SK-N-MC (cell line): Measurements from ENCODE around the gene DPYSL5.

ENCODE experiments used
- EZH2 ChIP-seq: fragments of 200-600 bp; sonication (generic); IDR thresholded peaks from one replicate; pipeline ENCODE4 v1.6.1; 2017; ENCODE audit warnings: antibody characterized with exemption
- FOXP2 ChIP-seq: optimal IDR thresholded peaks from 2 replicates; pipeline ENCODE3; 2011; ENCODE audit warnings: mild to moderate bottlenecking, moderate library complexity; ENCODE audit not compliant: insufficient read depth; ENCODE audit errors: extremely low read length, control extremely low read depth
- POLR2AphosphoS5 ChIP-seq: IDR thresholded peaks from 2 replicates; pipeline ENCODE4 v1.6.1; 2012; ENCODE audit warnings: mild to moderate bottlenecking, low read depth, low read length, borderline replicate concordance

DNA sequence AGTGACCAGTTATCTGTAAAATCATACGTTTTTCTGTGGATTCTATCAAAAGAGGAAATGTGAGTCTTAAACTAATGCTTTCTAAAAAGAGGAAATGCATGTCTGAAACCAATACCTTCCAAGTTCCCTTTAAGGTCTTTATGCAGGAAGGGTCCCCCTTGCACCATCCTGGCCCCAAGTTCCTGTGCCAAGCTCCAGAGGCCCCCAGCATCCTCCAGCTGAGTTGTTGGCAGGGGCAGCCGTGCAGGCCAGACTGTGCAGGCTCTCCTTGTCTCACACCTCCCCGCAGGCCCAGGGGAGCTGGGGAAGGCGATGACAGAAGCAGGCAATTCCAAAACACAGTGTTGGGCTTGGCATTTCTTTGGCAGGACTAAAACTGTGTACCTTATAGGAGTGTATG lies 39.2 kb downstream of the DPYSL5 start:
- TF ChIP-seq POLR2AphosphoS5 (no peak), EZH2 (no peak), FOXP2 (no peak)
